K562 (cell line): Measurements from ENCODE around the gene STX3. TPM values are rescaled to one million over a fixed set of nuclear protein-coding genes. Genes with fewer than 3 reads are reported as not detected.

Experiments used
- ARID2 ChIP-seq: fragments of 450-650 bp; IDR thresholded peaks from 2 replicates; pipeline ENCODE4 v1.6.1; 2017; ENCODE audit warnings: antibody characterized with exemption, mild to moderate bottlenecking
- CBX8 ChIP-seq: fragments of 200-600 bp; sonication (generic); IDR thresholded peaks from 2 replicates; pipeline ENCODE4 v1.6.1; 2012; ENCODE audit warnings: borderline replicate concordance, mixed run types, low read depth, mild to moderate bottlenecking, moderate library complexity, mixed read lengths, low read length, control low read depth, inconsistent platforms; ENCODE audit not compliant: poor library complexity, severe bottlenecking; ENCODE audit errors: extremely low read depth
- DMBX1 ChIP-seq: fragments of 250-450 bp; sonication (Bioruptor Pico); IDR thresholded peaks from 2 replicates; pipeline ENCODE4 v1.8.0; 2022; ENCODE audit warnings: inconsistent platforms, mild to moderate bottlenecking, moderate library complexity, borderline replicate concordance
- MXI1 ChIP-seq: IDR thresholded peaks from 2 replicates; pipeline ENCODE4 v1.6.1; 2011; ENCODE audit warnings: low read depth, mild to moderate bottlenecking, improper control_type of control experiment, low read length
- MYBL2 ChIP-seq, 2 experiments: fragments of 450-650 bp in 1 of 2; sonication (generic) in 1 of 2; formaldehyde crosslinking in 1 of 2; IDR thresholded peaks; 2 replicates each; pipeline versions ENCODE4 v1.6.1 to v1.8.1; 2017 to 2022; ENCODE audit warnings: borderline replicate concordance in 1 of 2, inconsistent platforms in 1 of 2, low read depth in 1 of 2, mild to moderate bottlenecking in 1 of 2, missing genetic modification reagents in 1 of 2, moderate library complexity in 1 of 2
- POLR3A ChIP-seq: IDR thresholded peaks from 2 replicates; pipeline ENCODE4 v1.6.1; 2011; ENCODE audit warnings: borderline replicate concordance, mild to moderate bottlenecking, moderate library complexity; ENCODE audit not compliant: insufficient read length, insufficient read depth; ENCODE audit errors: extremely low read depth
- TARDBP ChIP-seq: fragments of 450-650 bp; IDR thresholded peaks from 2 replicates; pipeline ENCODE4 v1.6.1; 2016
- ZNF212 ChIP-seq: fragments of 450-650 bp; formaldehyde crosslinking; IDR thresholded peaks from 2 replicates; pipeline ENCODE4 v1.4.0; 2020; ENCODE audit warnings: mild to moderate bottlenecking
- polyA plus RNA-seq, 8 experiments: library from polyadenylated mRNA; depleted of rRNA in 4 of 8; stranded (reverse) in 5 of 8; unstranded in 3 of 8; fragments of >200 nt; fragmentation: Nextera tagmentation in 2 of 8; fragmentation: Illumina TruSeq in 1 of 8; extraction: Ambion mirVana in 2 of 8; extraction: Trizol in 1 of 8; gene quantifications; 2 replicates each; pipeline versions ENCODE4 v1.2.1 to v1.2.3, GENCODE V29; 2011 to 2014; ENCODE audit warnings: inconsistent platforms in 1 of 8, missing spikeins in 1 of 8
- total RNA-seq, 7 experiments: library from RNA; depleted of rRNA in 6 of 7; stranded (reverse); fragments of >200 nt in 6 of 7; fragmentation: Illumina TruSeq in 2 of 7; extraction: Trizol in 2 of 7; gene quantifications; 2 replicates each; pipeline versions ENCODE4 v1.2.1 to v1.2.3, GENCODE V29; 2011 to 2021; ENCODE audit warnings: low replicate concordance in 1 of 7
- TF ChIP-seq, protein P1 (sequence below): fragments of 200-800 bp; sonication (Bioruptor generic); IDR thresholded peaks from 2 replicates; pipeline ENCODE4 v1.6.1; 2016; ENCODE audit warnings: missing genetic modification characterization, missing compliant biosample characterization
- TF ChIP-seq, protein P2 (sequence below): fragments of 250-450 bp; sonication (Bioruptor Pico); IDR thresholded peaks from 2 replicates; pipeline ENCODE4 v1.8.0; 2022; ENCODE audit warnings: inconsistent platforms

The STX3 gene
- total and polyA plus RNA-seq, 9 of the 15 experiments (the other 6 are each of a cell fraction or from before 2014, with no cell fraction given): 12.0 to 91.6 (median 48.7) TPM

GRCh38 chr11:59754859-59755700 is at the start of gene STX3 (continued):
- TF ChIP-seq DMBX1 (CRISPR knock-in tag) (no peak), ZNF212 (no peak), ARID2 (no peak), MYBL2 (IDR thresholded peaks at IDR 0.05; ENCODE audit: low read depth) (no peak), MYBL2 (CRISPR knock-in tag; IDR thresholded peaks at IDR 0.05; ENCODE audit: borderline replicate concordance) (no peak), MXI1 (no peak), CBX8 (no peak), TARDBP (no peak), POLR3A (no peak)
- TF ChIP-seq, protein P1, sequence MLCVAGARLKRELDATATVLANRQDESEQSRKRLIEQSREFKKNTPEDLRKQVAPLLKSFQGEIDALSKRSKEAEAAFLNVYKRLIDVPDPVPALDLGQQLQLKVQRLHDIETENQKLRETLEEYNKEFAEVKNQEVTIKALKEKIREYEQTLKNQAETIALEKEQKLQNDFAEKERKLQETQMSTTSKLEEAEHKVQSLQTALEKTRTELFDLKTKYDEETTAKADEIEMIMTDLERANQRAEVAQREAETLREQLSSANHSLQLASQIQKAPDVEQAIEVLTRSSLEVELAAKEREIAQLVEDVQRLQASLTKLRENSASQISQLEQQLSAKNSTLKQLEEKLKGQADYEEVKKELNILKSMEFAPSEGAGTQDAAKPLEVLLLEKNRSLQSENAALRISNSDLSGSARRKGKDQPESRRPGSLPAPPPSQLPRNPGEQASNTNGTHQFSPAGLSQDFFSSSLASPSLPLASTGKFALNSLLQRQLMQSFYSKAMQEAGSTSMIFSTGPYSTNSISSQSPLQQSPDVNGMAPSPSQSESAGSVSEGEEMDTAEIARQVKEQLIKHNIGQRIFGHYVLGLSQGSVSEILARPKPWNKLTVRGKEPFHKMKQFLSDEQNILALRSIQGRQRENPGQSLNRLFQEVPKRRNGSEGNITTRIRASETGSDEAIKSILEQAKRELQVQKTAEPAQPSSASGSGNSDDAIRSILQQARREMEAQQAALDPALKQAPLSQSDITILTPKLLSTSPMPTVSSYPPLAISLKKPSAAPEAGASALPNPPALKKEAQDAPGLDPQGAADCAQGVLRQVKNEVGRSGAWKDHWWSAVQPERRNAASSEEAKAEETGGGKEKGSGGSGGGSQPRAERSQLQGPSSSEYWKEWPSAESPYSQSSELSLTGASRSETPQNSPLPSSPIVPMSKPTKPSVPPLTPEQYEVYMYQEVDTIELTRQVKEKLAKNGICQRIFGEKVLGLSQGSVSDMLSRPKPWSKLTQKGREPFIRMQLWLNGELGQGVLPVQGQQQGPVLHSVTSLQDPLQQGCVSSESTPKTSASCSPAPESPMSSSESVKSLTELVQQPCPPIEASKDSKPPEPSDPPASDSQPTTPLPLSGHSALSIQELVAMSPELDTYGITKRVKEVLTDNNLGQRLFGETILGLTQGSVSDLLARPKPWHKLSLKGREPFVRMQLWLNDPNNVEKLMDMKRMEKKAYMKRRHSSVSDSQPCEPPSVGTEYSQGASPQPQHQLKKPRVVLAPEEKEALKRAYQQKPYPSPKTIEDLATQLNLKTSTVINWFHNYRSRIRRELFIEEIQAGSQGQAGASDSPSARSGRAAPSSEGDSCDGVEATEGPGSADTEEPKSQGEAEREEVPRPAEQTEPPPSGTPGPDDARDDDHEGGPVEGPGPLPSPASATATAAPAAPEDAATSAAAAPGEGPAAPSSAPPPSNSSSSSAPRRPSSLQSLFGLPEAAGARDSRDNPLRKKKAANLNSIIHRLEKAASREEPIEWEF (CRISPR knock-in tag): no peak
- TF ChIP-seq, protein P2, sequence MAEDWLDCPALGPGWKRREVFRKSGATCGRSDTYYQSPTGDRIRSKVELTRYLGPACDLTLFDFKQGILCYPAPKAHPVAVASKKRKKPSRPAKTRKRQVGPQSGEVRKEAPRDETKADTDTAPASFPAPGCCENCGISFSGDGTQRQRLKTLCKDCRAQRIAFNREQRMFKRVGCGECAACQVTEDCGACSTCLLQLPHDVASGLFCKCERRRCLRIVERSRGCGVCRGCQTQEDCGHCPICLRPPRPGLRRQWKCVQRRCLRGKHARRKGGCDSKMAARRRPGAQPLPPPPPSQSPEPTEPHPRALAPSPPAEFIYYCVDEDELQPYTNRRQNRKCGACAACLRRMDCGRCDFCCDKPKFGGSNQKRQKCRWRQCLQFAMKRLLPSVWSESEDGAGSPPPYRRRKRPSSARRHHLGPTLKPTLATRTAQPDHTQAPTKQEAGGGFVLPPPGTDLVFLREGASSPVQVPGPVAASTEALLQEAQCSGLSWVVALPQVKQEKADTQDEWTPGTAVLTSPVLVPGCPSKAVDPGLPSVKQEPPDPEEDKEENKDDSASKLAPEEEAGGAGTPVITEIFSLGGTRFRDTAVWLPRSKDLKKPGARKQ (CRISPR knock-in tag): no peak
